ENCODE measurements around the gene GOLGA6C. TPM values are rescaled to one million over a fixed set of nuclear protein-coding genes. Genes with fewer than 3 reads are reported as not detected.
"Not testable (repeated sequence)": the region's sequence is repeated elsewhere in the genome, so short reads cannot be mapped to it uniquely, and the experiment has no call there.

Gene GOLGA6C
- total RNA-seq, 1 donor from 2014 or later, result not detected

DNA sequence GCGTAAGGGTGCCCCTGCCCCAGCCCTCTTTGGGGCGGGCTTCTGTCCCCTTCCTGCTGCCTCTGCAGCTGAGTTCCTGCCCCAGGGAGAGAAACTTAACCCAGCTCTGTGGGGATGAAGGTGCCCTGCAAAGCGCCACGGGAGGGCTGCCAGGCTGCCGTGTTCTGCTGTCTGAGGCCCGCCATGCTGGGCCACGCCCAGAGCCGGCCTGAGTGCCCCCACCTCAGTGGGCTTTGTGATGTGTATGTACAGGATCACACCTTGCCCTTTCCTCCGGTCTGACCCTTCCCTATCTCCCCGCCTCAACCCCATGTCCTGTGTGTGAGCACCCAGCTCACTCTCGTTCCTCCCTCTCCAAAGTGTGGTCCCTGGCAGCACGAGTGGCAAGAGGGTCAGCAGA is 33.9 kb upstream of the GOLGA6C start:
- no peak for DNase-seq (ENCODE audit: low spot score)
- Histone ChIP-seq H3K27me3 (no peaks in the 10 kb centered on the region), H3K4me2 (no peak overlapping the region), H3K4me3 (no peak overlapping the region), H3K9ac (no peak overlapping the region), H3K9me3 (ENCODE audit: low read depth) (no peaks in the 10 kb centered on the region), H3F3A (ENCODE audit: low read depth) (no peaks in the 10 kb centered on the region), H3K36me3 (no peaks in the 10 kb centered on the region), H3K4me1 (no peaks in the 10 kb centered on the region), H3K79me2 (ENCODE audit: low read depth) (no peaks in the 10 kb centered on the region), H3K27ac (no peak overlapping the region), H2AFZ (replicated peaks) (no peak overlapping the region), H4K20me1 (ENCODE audit: low read depth) (no peaks in the 10 kb centered on the region)
- no peaks in the 10 kb centered on the region for H3K36me3 Mint-ChIP-seq
- peaks cover 3% of the 10 kb centered on the region for H3K4me1 Mint-ChIP-seq
- peaks cover 4% of the 10 kb centered on the region for H3K27me3 Mint-ChIP-seq (ENCODE audit: insufficient read depth, low read depth)
- no peaks in the 10 kb centered on the region for H3K9me3 Mint-ChIP-seq
- TF ChIP-seq EZH2 (IDR thresholded peaks at IDR 0.05) (no peak), EZH2phosphoT487 (IDR thresholded peaks at IDR 0.05) (no peak)
- TF ChIP-seq, protein P1, sequence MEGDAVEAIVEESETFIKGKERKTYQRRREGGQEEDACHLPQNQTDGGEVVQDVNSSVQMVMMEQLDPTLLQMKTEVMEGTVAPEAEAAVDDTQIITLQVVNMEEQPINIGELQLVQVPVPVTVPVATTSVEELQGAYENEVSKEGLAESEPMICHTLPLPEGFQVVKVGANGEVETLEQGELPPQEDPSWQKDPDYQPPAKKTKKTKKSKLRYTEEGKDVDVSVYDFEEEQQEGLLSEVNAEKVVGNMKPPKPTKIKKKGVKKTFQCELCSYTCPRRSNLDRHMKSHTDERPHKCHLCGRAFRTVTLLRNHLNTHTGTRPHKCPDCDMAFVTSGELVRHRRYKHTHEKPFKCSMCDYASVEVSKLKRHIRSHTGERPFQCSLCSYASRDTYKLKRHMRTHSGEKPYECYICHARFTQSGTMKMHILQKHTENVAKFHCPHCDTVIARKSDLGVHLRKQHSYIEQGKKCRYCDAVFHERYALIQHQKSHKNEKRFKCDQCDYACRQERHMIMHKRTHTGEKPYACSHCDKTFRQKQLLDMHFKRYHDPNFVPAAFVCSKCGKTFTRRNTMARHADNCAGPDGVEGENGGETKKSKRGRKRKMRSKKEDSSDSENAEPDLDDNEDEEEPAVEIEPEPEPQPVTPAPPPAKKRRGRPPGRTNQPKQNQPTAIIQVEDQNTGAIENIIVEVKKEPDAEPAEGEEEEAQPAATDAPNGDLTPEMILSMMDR (IDR thresholded peaks at IDR 0.05), result no peak
- no peak overlapping the region for H3K4me3 Mint-ChIP-seq
- H3K27ac Mint-ChIP-seq, result no peak overlapping the region

DNA sequence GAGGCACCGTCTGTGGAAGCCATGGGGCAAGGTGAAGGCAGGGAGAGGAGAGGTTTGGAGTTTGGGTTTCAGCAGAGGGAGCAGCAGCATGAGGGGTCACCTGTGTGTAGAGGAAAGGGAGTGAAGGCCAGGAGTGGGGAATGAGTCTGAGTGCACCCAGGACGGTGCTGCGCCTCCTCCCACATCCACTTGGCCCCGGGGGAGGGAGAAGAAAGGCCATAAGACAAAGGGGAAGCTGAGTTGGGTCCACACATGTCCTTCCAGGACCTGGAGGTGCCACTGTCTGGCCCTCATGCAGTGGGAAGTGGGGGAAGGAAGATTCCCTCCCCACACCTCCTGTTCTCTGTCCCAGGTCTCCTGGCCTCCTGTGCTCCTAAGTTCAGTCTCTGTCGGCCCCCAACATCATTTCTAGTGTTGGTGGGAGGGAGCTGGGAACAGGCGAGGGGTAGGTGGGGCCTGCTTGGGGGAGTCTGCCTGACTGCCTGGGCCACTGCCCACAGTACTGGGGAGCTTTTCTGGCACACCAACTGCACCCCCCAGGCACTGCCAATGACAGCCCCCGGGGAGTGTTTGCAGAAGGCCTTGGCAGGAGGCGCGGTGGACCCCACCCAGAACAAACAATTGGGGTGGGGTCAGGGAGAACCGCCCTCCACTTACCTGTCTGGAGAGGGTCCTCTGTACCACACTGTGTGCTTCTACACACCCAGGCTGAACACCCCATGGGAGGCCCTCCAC is 32.9 kb upstream of the GOLGA6C start:
- not testable (repeated sequence) for H3K9me3 Mint-ChIP-seq, H3K27ac ChIP-seq

DNA sequence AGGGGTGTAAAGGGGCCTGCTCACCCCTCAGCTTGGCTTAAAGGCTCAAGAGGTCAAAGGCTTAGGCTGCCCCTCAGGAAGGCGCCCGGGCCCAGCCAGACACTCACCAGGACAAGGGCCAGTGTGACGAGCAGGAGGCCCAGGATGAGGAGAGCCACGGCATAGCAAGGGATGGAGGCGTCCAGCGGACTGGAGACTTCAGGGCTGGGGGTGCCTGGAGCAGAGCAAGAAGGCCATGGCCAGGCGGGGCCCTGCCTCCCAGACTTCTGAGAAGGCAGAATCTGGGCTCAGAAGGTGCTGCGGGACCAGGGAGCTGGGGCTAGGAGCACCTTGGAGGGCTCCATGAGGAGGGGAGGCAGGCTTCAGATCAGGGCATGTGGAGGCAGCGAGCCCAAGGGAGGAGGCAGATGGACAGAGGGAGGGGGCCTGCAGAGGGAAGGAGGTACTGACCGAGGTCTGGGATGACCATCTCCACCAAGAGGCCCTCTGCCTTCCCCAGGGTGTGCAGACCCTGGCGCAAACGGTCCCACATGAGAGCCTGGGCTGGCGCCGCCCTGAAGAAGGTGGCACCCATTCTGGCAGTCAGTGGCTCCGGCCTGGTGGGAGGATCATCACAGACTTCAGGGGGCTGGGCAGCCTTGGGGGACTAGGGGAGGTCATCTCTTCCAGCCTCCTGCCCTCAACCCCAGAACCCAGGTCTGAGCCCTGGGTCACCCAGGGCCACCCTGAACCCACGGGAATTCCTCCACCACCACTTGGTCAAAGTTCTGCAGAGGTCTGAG is 32.0 kb upstream of the GOLGA6C start:
- Histone ChIP-seq H2AFZ (replicated peaks) (no peak overlapping the region), H3K4me3 (no peak overlapping the region), H3K36me3 (no peaks in the 10 kb centered on the region), H3K9me3 (ENCODE audit: low read depth) (no peaks in the 10 kb centered on the region), H3K4me2 (no peak overlapping the region), H3K27me3 (no peaks in the 10 kb centered on the region), H3K4me1 (no peaks in the 10 kb centered on the region), H3K27ac (no peak overlapping the region), H3F3A (ENCODE audit: low read depth) (no peaks in the 10 kb centered on the region), H4K20me1 (ENCODE audit: low read depth) (no peaks in the 10 kb centered on the region), H3K79me2 (ENCODE audit: low read depth) (no peaks in the 10 kb centered on the region), H3K9ac (no peak overlapping the region)
- no peak overlapping the region for H3K27ac Mint-ChIP-seq
- H3K4me1 Mint-ChIP-seq, result peaks cover 10% of the 10 kb centered on the region
- H3K27me3 Mint-ChIP-seq (ENCODE audit: insufficient read depth, low read depth), result peaks cover 4% of the 10 kb centered on the region
- no peaks in the 10 kb centered on the region for H3K9me3 Mint-ChIP-seq
- DNase-seq (ENCODE audit: low spot score), result no peak
- H3K4me3 Mint-ChIP-seq, result no peak overlapping the region
- H3K36me3 Mint-ChIP-seq, result no peaks in the 10 kb centered on the region
- TF ChIP-seq, protein P1 (IDR thresholded peaks at IDR 0.05), result no peak
- TF ChIP-seq EZH2 (IDR thresholded peaks at IDR 0.05) (no peak), EZH2phosphoT487 (IDR thresholded peaks at IDR 0.05) (no peak)

More for the DNA sequence above, 32.9 kb upstream of the GOLGA6C start:
- H3K36me3 Mint-ChIP-seq; H2AFZ ChIP-seq (replicated peaks); H3F3A ChIP-seq (ENCODE audit: low read depth); H3K4me1 ChIP-seq; H3K27ac Mint-ChIP-seq; H3K4me3 Mint-ChIP-seq; H3K27me3 Mint-ChIP-seq (ENCODE audit: insufficient read depth, low read depth); DNase-seq (ENCODE audit: low spot score); H3K79me2 ChIP-seq (ENCODE audit: low read depth); H4K20me1 ChIP-seq (ENCODE audit: low read depth); H3K9ac ChIP-seq; H3K4me1 Mint-ChIP-seq; H3K9me3 ChIP-seq (ENCODE audit: low read depth); H3K4me2 ChIP-seq; H3K27me3 ChIP-seq; H3K36me3 ChIP-seq; H3K4me3 ChIP-seq: not testable (repeated sequence)

DNA sequence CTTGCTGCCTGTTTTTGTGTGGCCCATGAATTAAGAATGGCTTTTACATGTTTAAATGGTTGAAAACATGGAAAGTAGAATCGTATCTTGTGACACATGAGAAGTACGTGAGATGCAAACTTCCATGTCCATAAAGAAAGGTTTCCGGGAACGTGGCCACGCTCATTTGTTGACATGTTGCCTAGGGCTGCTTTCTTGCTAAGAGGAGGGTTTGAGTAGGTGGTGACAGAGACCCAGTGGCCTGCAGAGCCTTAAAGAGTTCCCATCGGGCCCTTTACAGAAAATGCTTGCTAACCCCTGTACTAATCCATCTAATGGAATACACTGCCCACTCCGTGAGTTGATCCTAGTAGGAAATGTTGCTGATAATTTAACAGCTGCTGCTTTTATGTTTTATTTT is 31.0 kb upstream of the GOLGA6C start:
- peak overlapping the region; percentile 57 for H3K27ac Mint-ChIP-seq
- not testable (repeated sequence) for H4K20me1 ChIP-seq (ENCODE audit: low read depth); H3K9me3 Mint-ChIP-seq; DNase-seq (ENCODE audit: low spot score); H3F3A ChIP-seq (ENCODE audit: low read depth); H3K36me3 Mint-ChIP-seq; H3K27me3 Mint-ChIP-seq (ENCODE audit: insufficient read depth, low read depth); H3K4me1 Mint-ChIP-seq; H3K36me3 ChIP-seq; H3K4me3 ChIP-seq; H3K27me3 ChIP-seq; H3K4me3 Mint-ChIP-seq; H3K79me2 ChIP-seq (ENCODE audit: low read depth); H3K9ac ChIP-seq; H3K4me1 ChIP-seq; H3K9me3 ChIP-seq (ENCODE audit: low read depth); H2AFZ ChIP-seq (replicated peaks); H3K4me2 ChIP-seq; H3K27ac ChIP-seq

All from neural progenitor cell (in vitro differentiated cells).